Urothelium cell line (cell line): ENCODE data around the gene ATPAF2.
"Not testable (repeated sequence)": the region's sequence is repeated elsewhere in the genome, so short reads cannot be mapped to it uniquely, and the experiment has no call there.

Experiments
- DNase-seq: peaks from one replicate; pipeline ENCODE4 v3.0.0; 2011; ENCODE audit warnings: low spot score, mixed read lengths
- FAIRE-seq: peaks from 2 replicates; lab custom pipeline; 2011; peaks lifted over from hg19 to GRCh38; lab: Jason Lieb, UNC

ATPAF2 gene

DNA sequence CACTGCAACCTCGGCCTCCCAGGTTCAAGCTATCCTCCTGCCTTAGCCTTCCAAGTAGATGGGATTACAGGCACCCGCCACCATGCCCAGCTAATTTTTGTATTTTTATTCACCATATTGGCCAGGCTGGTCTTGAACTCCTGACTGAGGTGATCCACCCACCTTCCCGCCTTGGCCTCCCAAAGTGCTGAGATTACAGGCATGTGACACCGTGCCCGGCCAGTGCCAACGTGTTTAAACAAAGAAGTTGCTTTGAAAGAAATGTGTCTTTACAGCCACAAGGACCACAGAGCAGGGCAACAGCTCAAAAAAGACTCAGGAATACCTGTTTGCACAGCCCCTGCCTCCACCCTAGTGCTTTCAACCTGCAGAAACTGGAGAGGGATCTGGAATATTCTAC, 25.0 kb downstream of the ATPAF2 start:
- DNase-seq = no peak
- no peak for FAIRE-seq

DNA sequence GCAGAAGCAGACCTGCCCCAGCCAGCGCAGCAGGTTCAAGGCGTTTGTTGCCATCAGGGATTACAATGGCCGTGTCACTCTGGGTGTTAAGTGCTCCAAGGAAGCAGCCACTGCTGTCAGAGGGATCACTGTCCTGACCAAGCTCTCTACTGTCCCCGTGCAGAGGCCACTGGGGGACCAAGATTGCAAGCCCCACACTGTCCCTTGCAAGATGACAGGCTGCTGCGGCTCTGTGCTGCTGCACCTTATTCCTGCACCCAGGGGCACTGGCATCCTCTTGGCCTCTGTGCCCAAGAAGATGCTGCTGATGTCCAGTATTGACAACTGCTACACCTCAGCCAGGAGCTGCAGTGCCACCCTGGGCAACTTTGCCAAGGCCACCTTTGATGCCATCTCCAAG, 27.7 kb downstream of the ATPAF2 start:
- no peak for FAIRE-seq
- DNase-seq = no peak

- DNase-seq = no peak
- FAIRE-seq = no peak
These were observed 29.2 kb downstream of the ATPAF2 start for GRCh38 chr17:18009609-18010420.

- DNase-seq = no peak
These were observed 30.3 kb downstream of the ATPAF2 start for GRCh38 chr17:18008496-18009268.

DNA sequence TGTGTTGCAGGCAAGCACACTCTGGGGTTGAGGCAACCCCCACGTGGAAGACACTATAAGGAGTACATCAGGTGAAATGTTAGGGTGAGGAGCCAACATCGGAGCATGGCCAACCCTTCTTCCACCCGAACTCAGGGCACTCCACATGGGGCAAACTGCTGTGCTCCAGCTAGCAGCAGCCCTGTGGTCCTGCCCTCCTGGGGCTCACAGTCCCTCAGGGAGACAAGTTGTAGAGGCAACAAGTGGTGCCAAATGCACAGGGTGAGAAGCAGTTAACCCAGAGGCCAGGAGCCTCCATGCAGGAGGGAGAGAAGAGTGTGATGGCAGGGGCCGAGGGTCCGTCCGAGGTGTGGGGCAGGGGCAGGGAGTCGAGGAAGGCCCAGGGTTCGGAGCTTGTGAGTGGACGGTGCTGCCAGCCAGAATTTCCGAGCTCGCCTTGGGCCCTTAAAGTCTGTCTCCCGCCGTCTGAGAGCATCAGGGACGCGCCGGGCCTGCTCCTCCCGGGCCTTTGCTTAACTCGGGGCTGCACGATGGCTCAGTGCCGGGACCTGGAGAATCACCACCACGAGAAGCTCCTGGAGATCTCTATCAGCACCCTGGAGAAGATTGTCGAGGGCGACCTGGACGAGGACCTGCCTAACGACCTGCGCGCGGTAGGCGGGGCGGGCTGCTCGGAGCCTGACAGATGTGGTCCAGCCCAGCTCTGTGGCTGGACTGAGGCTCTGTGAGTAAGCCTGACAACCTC, 32.3 kb downstream of the ATPAF2 start:
- no peak for DNase-seq
- FAIRE-seq = no peak

More at GRCh38 chr17:18008496-18009268, 30.3 kb downstream of the ATPAF2 start:
- no peak for FAIRE-seq

GRCh38 chr17:18005496-18005895, 33.5 kb downstream of the ATPAF2 start:
- DNase-seq (no peak), FAIRE-seq (no peak)

DNA sequence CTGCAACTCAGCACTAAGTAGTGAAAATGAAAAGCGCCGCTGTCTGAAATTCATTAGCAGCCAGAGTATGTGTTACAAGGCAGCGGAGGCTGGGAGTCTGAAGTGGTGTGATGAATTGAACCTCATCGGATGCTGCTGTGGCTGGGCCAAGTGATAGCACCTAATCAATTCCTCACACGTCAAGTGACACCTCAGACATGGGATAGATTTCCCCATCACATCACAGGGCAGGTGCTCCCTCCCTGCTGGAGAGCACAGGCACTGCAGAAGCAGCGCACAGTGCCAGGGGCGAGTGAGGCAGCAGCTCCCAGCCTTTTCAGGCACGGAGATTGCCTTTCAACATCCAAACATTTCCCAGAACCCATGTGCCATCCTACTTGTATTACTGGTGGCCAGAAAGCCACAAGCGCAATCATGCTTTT, 34.1 kb downstream of the ATPAF2 start:
- no peak for DNase-seq
- no peak for FAIRE-seq

DNA sequence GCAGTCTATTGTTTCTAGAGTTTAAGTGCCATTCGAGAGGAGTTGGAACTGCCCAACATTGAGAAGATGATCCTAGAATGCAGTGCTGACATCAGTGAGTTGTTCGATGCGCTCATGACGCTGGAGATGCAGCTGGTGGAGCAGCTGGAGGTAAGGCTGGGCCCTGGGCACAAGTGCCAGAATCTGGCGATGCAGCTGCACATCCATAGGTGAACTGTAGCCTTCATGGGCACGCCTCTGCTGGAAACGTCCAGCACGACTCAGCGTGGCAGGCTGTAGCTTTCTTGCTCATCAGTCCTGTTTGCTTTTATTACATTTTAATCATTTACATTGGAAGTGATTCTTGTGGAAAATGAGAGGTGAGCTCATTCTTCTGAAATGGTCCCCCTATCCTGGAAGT, 34.6 kb downstream of the ATPAF2 start:
- FAIRE-seq (no peak), DNase-seq (no peak)

DNA sequence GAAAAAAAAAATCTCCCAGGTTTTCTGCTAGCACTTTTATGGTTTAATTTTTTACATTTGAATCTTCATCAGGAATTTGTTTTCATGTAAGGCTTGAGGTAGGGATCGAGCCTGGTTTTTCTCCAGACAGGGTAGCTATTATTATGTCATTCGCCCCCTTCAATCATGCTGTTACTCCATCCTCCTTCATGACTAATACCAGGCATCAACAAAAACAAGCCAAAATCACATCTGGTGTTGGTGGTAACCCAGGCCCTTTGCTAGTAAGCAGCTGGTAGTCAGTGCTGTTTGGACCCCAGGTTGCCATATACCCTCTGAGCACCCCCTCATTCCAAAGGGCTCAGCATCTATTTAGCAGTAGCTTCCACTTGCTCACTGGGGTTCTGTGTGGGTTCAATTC, 36.8 kb downstream of the ATPAF2 start:
- FAIRE-seq = no peak

GRCh38 chr17:18000030-18000408, 38.9 kb downstream of the ATPAF2 start:
- FAIRE-seq = peak; percentile 67
- DNase-seq = no peak

More for the DNA sequence above, 36.8 kb downstream of the ATPAF2 start:
- DNase-seq = no peak

- no peak for FAIRE-seq
These were observed 39.5 kb downstream of the ATPAF2 start for GRCh38 chr17:17999364-18000029.

GRCh38 chr17:17998934-17999333, 40.0 kb downstream of the ATPAF2 start:
- FAIRE-seq (no peak), DNase-seq (no peak)

More at GRCh38 chr17:17999364-18000029, 39.5 kb downstream of the ATPAF2 start:
- DNase-seq = no peak

GRCh38 chr17:17995887-17996286, 43.1 kb downstream of the ATPAF2 start:
- DNase-seq, FAIRE-seq: not testable (repeated sequence)

DNA sequence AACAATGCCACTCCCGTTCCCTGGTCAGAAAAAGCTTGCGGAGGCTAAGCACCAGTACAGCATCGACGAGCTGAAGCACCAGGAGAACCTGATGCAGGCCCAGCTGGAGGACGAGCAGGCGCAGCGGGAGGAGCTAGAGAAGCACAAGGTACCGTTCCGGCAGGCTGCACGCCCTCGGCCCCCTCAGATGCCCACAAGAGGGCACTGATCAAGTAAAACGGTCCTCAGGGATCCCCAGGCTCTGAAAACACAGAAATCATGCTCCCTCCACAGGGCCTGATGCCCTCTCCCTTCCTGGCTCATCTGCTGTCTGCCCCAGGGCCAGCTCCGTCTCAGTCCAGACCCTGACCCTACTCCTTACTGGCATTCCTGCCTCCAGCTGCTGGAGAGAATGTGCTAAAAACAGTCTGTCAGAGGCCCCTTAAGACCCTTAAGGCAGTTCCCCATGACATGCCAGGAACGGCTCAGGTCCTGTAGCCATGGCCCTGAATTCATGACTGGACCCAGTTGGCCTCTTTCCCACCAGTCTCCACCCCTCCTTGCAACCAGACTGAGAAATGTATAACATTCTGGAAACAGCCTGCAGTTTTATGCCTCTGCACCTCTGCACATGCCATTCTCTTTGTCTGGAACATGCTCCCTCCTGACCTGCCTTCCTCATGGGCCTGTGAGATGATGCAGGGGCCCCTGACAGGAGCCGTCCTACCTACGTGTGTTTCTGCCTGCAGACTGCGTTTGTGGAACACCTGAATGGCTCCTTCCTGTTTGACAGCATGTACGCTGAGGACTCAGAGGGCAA, 44.5 kb downstream of the ATPAF2 start:
- FAIRE-seq = no peak

GRCh38 chr17:17993852-17994251, 45.1 kb downstream of the ATPAF2 start:
- FAIRE-seq (no peak), DNase-seq (no peak)

More for the DNA sequence above, 44.5 kb downstream of the ATPAF2 start:
- no peak for DNase-seq

- DNase-seq (no peak), FAIRE-seq (no peak)
These were observed 45.6 kb downstream of the ATPAF2 start for GRCh38 chr17:17993366-17993765.

DNA sequence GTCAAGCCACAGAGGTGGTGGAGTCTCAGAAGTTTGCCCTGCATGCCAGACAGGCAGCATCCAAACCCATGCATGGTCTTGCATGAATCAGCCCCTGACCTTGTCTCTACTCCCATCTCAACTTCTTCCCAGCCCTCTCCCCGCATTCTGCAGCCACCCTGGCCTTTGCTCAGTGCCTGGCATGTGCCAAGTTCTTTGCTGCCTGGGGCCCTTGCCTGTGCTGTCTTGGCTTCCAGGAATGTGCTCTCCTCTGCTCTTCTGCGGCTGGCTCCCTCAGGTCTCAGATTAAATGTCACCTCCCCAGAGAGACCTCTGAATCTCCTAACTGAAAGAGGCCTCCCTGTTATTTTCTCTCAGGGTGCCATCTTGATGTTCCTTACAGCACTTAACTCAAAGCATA, 48.7 kb downstream of the ATPAF2 start:
- DNase-seq (peak; percentile 20), FAIRE-seq (no peak)

GRCh38 chr17:17989618-17990017, 49.4 kb downstream of the ATPAF2 start:
- DNase-seq = no peak
- FAIRE-seq = no peak

DNA sequence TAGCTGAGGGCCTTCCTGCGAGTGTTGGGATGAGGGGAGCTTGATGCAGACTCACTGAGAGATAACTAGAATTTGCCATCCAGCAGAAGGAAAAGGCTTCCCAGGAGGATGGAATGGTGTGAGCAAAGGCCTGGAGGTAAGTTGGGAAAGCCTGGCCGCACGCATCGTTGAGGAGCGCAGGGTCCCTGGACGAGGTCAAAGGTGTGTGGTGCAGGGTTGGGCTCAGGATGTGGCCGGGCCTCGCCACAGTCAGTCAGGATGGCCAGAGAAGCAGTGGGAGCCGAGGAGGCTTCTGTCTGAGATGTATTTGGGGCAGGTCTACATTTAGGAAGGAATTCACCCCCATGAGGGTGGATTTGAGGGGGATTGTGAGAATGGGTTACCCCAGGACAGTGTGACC, 49.9 kb downstream of the ATPAF2 start:
- FAIRE-seq = no peak
- no peak for DNase-seq

DNA sequence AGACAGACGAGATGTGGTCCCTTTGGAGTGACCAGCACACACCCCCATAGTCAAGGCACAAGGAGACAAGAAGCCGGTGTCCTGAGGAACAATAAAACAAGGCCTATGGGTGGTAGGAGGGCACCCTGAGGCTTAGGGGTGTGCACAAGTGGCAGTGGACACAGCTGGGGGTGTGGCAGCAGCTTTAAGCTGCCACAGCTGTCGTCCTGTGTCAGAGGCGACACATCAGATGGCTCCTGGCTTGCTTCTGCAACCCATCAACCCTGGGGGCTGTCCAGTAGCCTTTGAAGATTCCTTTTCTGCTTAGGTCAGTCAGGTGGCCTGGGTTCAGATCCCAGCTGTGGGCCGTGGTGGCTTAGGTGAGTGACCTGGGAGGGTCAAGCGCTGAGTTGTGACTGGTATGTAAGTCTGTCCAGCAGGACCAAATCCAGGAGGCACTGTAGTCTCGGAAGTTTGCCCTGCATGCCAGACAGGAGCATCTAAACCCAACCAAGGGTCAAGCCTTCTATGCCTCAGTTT, 50.5 kb downstream of the ATPAF2 start:
- FAIRE-seq = no peak
- DNase-seq = no peak
